H1 (cell line): ENCODE data around the gene CSNK1D. TPM values are rescaled to one million over a fixed set of nuclear protein-coding genes. Genes with fewer than 3 reads are reported as not detected.

ENCODE experiments used
- CTCF ChIA-PET: fragments of 300-600 bp; sonication (Branson Sonifier 250); formaldehyde crosslinking; loops from one replicate; lab custom pipeline; 2021; ENCODE audit not compliant: partially characterized antibody; lab: Charles Lee
- POLR2A ChIA-PET: fragments of 300-600 bp; sonication (Branson Sonifier 250); formaldehyde crosslinking; loops from one replicate; lab custom pipeline; 2021; ENCODE audit warnings: inconsistent platforms; ENCODE audit not compliant: partially characterized antibody; lab: Charles Lee
- DNase-seq, 2 experiments: peaks; one replicate each; pipeline versions ENCODE4 v3.0.0 to v3.0.0-alpha.2; 2010 to 2022; ENCODE audit warnings: low spot score in 2 of 2, low read depth in 1 of 2, mixed read lengths in 1 of 2
- FAIRE-seq: peaks from 2 replicates; lab custom pipeline; 2011; peaks lifted over from hg19 to GRCh38; lab: Jason Lieb, UNC
- H2AFZ ChIP-seq: 2 replicates; pipeline ENCODE4 v1.8.1; 2012; ENCODE audit warnings: low read length, inconsistent platforms
- H2AK5ac ChIP-seq: 2 replicates; pipeline ENCODE4 v1.6.1; 2013; ENCODE audit warnings: low read depth, low read length
- H2BK120ac ChIP-seq: replicated peaks from 2 replicates; pipeline ENCODE3; 2013; ENCODE audit warnings: low read depth, low read length, inconsistent platforms
- H2BK12ac ChIP-seq: 2 replicates; pipeline ENCODE4 v1.6.1; 2013; ENCODE audit warnings: low read depth, low read length
- H2BK15ac ChIP-seq: 2 replicates; pipeline ENCODE4 v1.6.1; 2013; ENCODE audit warnings: low read length
- H2BK20ac ChIP-seq: 2 replicates; pipeline ENCODE4 v1.6.1; 2013; ENCODE audit warnings: low read length
- H2BK5ac ChIP-seq: 2 replicates; pipeline ENCODE4 v1.6.1; 2013; ENCODE audit warnings: low read depth, low read length
- H3K14ac ChIP-seq: 2 replicates; pipeline ENCODE4 v1.6.1; 2013; ENCODE audit warnings: inconsistent platforms; ENCODE audit not compliant: insufficient read length
- H3K18ac ChIP-seq: 2 replicates; pipeline ENCODE4 v1.6.1; 2013; ENCODE audit warnings: low read length; ENCODE audit errors: extremely low read depth
- H3K23ac ChIP-seq: 2 replicates; pipeline ENCODE4 v1.6.1; 2013; ENCODE audit warnings: inconsistent platforms; ENCODE audit not compliant: insufficient read length
- H3K23me2 ChIP-seq: 2 replicates; pipeline ENCODE4 v1.6.1; 2013; ENCODE audit warnings: low read depth, low read length
- H3K27ac ChIP-seq: 2 replicates; pipeline ENCODE4 v1.6.1; 2011; ENCODE audit warnings: low read depth, low read length, inconsistent platforms
- H3K27me3 ChIP-seq, 4 experiments: replicated peaks in 1 of 4; 1 replicate in 1 of 4; 2 replicates in 3 of 4; pipeline versions ENCODE4 v1.6.1 to v1.8.1; 2011 to 2013; ENCODE audit warnings: low read length in 3 of 4, mild to moderate bottlenecking in 3 of 4, inconsistent platforms in 2 of 4, mixed read lengths in 2 of 4, moderate library complexity in 1 of 4; ENCODE audit not compliant: control insufficient read depth in 3 of 4, insufficient read depth in 3 of 4; ENCODE audit errors: extremely low read depth in 1 of 4
- H3K36me3 ChIP-seq, 4 experiments: 2 replicates each; pipeline versions ENCODE4 v1.6.1 to v1.8.1; 2011 to 2013; ENCODE audit warnings: mild to moderate bottlenecking in 4 of 4, low read length in 3 of 4, moderate library complexity in 2 of 4, control low read depth in 1 of 4, inconsistent platforms in 1 of 4; ENCODE audit not compliant: insufficient read depth in 4 of 4, control insufficient read depth in 2 of 4
- H3K4ac ChIP-seq: replicated peaks from 2 replicates; pipeline ENCODE3; 2013; ENCODE audit warnings: low read length, low read depth, mixed read lengths, inconsistent platforms; ENCODE audit not compliant: insufficient read length
- H3K4me1 ChIP-seq, 4 experiments: replicated peaks in 1 of 4; 1 replicate in 1 of 4; 2 replicates in 3 of 4; pipeline versions ENCODE4 v1.6.1 to v1.8.1; 2011 to 2013; ENCODE audit warnings: low read length in 3 of 4, inconsistent platforms in 2 of 4, mixed read lengths in 1 of 4; ENCODE audit not compliant: insufficient read depth in 4 of 4, control insufficient read depth in 3 of 4
- H3K4me2 ChIP-seq, 2 experiments: 2 replicates each; pipeline versions ENCODE4 v1.6.1 to v1.8.1; 2011 to 2013; ENCODE audit warnings: low read depth in 2 of 2, low read length in 2 of 2, control low read depth in 1 of 2, inconsistent platforms in 1 of 2, mild to moderate bottlenecking in 1 of 2; ENCODE audit not compliant: insufficient read depth in 1 of 2
- H3K4me3 ChIP-seq, 4 experiments: fragments of 200-600, 300-600 bp in 1 of 4; sonication (generic), shearing (Covaris generic), sonication (Bioruptor Twin) in 1 of 4; 2 replicates each; pipeline versions ENCODE4 v1.5.1 to v1.8.1; 2011 to 2016; ENCODE audit warnings: low read length in 4 of 4, low read depth in 3 of 4, control low read depth in 2 of 4, inconsistent platforms in 2 of 4, mild to moderate bottlenecking in 2 of 4, mixed read lengths in 1 of 4, moderate library complexity in 1 of 4; ENCODE audit not compliant: insufficient read depth in 2 of 4; ENCODE audit errors: extremely low read depth in 1 of 4
- H3K56ac ChIP-seq: replicated peaks from 2 replicates; pipeline ENCODE3; 2013; ENCODE audit warnings: low read depth, mild to moderate bottlenecking, mixed read lengths, low read length, inconsistent platforms; ENCODE audit not compliant: insufficient read length
- H3K79me1 ChIP-seq: 2 replicates; pipeline ENCODE4 v1.6.1; 2013; ENCODE audit warnings: low read depth, low read length, control low read depth
- H3K79me2 ChIP-seq, 2 experiments: 2 replicates each; pipeline versions ENCODE4 v1.6.1 to v1.8.1; 2012 to 2013; ENCODE audit warnings: low read length in 2 of 2, mild to moderate bottlenecking in 2 of 2, inconsistent platforms in 1 of 2; ENCODE audit not compliant: insufficient read depth in 2 of 2, control insufficient read depth in 1 of 2
- H3K9ac ChIP-seq, 4 experiments: replicated peaks in 1 of 4; 1 replicate in 1 of 4; 2 replicates in 3 of 4; pipeline versions ENCODE4 v1.6.1 to v1.8.1; 2011 to 2013; ENCODE audit warnings: low read depth in 3 of 4, low read length in 3 of 4, control low read depth in 2 of 4, mild to moderate bottlenecking in 2 of 4, moderate library complexity in 2 of 4, inconsistent platforms in 1 of 4; ENCODE audit errors: extremely low read depth in 1 of 4
- H3K9me3 ChIP-seq, 2 experiments: 2 replicates each; pipeline versions ENCODE4 v1.6.1 to v1.8.1; 2012 to 2013; ENCODE audit warnings: mild to moderate bottlenecking in 2 of 2, moderate library complexity in 2 of 2, control low read depth in 1 of 2, inconsistent platforms in 1 of 2, low read depth in 1 of 2, low read length in 1 of 2, mixed read lengths in 1 of 2; ENCODE audit not compliant: insufficient read depth in 2 of 2
- H4K20me1 ChIP-seq, 2 experiments: replicated peaks in 1 of 2; 2 replicates each; pipeline versions ENCODE3 to v1.8.1; 2011 to 2013; ENCODE audit warnings: inconsistent platforms in 2 of 2, low read length in 2 of 2, mild to moderate bottlenecking in 1 of 2; ENCODE audit not compliant: insufficient read depth in 2 of 2, control insufficient read depth in 1 of 2
- H4K5ac ChIP-seq: 2 replicates; pipeline ENCODE4 v1.6.1; 2013; ENCODE audit warnings: low read length, low read depth, mixed read lengths, inconsistent platforms; ENCODE audit not compliant: insufficient read length
- H4K8ac ChIP-seq: 2 replicates; pipeline ENCODE4 v1.8.0; 2013; ENCODE audit warnings: mild to moderate bottlenecking, moderate library complexity, low read length, inconsistent platforms; ENCODE audit not compliant: insufficient read depth; ENCODE audit errors: extremely low read depth
- H4K91ac ChIP-seq: replicated peaks from 2 replicates; pipeline ENCODE3; 2013; ENCODE audit warnings: low read length, mixed read lengths, inconsistent platforms; ENCODE audit not compliant: insufficient read length
- RXRA ChIP-seq: IDR thresholded peaks from 2 replicates; pipeline ENCODE4 v1.6.1; 2011; ENCODE audit warnings: low read depth, mild to moderate bottlenecking, low read length, moderate library complexity; ENCODE audit not compliant: insufficient read depth
- SIRT6 ChIP-seq: IDR thresholded peaks from one replicate; pipeline ENCODE4 v1.7.1; 2012; ENCODE audit warnings: low read length, inconsistent platforms
- YY1 ChIP-seq: IDR thresholded peaks from 2 replicates; pipeline ENCODE4 v1.6.1; 2011; ENCODE audit warnings: low read depth, mild to moderate bottlenecking, low read length
- WGBS, 2 experiments: shearing (Covaris generic) in 1 of 2; methylation state at CpG; one replicate each; pipeline versions ENCODE4 v1.1.6 to v1.1.7; 2013 to 2015; ENCODE audit warnings: low lambda C conversion rate in 2 of 2, mixed read lengths in 2 of 2, inconsistent platforms in 1 of 2, low coverage in 1 of 2, missing lambda C conversion rate in 1 of 2; ENCODE audit not compliant: insufficient replicate concordance in 2 of 2, insufficient coverage in 1 of 2, insufficient read length in 1 of 2; ENCODE audit errors: extremely low coverage in 1 of 2, missing lambda C conversion rate in 1 of 2; 5-methylcytosine and 5-hydroxymethylcytosine counted together
- polyA plus RNA-seq, 7 experiments: library from polyadenylated mRNA; depleted of rRNA in 3 of 7; stranded (reverse) in 5 of 7; unstranded in 2 of 7; fragments of >200 nt in 5 of 7; fragments of 200-250 nt in 2 of 7; gene quantifications; 1 replicate in 5 of 7; 2 replicates in 1 of 7; 4 replicates in 1 of 7; pipeline versions ENCODE4 v1.2.1 to v1.2.3, GENCODE V29; 2011 to 2013; ENCODE audit warnings: missing spikeins in 2 of 7, mixed read lengths in 2 of 7
- total RNA-seq: library from RNA; stranded (reverse); fragmentation: NEBNext Ultra II Directional; extraction: Animal tissue kit (Norgen Biotek cat#: 25700); gene quantifications from 2 replicates; pipeline ENCODE4 v1.2.1, GENCODE V29; 2021

Gene CSNK1D
- total and polyA plus RNA-seq, 2 of the 8 experiments (the other 6 are each of a cell fraction or from before 2014, with no cell fraction given), result 73.5 to 103 TPM

DNA sequence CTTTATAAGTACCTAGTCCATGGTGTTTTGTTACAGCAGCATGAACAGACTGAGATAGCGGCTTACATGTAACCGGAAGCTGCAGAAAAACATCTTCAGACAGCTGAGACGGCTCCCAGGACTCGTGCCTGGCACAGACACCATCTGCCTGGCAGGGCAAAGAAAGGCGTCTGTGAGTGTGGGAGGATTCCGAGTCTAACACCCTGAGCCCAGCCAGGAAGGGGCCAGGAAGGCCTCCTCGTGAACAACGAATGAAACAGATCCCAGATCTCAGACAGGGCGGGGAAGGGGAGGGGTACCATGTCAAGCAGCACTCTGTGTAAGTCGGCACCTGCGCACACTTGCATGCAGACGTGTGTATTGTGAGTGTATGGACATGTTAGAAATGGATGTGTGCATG lies 4.4 kb upstream of the CSNK1D start:
- no peak overlapping the region for H3K4me2 ChIP-seq
- ChIA-PET CTCF (no interaction called here), POLR2A (interaction anchor here (0.9 kb wide), 1 partner anchor 14 kb away, joined by 4 read pairs; no protein-coding TSS in a partner anchor)
- H2BK12ac ChIP-seq, result no peak overlapping the region
- H3K4me3 ChIP-seq, result no peak overlapping the region
- H3K14ac ChIP-seq, result no peak overlapping the region
- no peaks in the 10 kb centered on the region; the same call in 1 of the 2 replicates for H3K79me1 ChIP-seq
- H4K91ac ChIP-seq, result peak overlapping the region; percentile 23
- 93% methylated on average over 12 of the region's 12 CpGs; no CpG with 5 or more reads in 1 of the 2 experiments for WGBS, 2 experiments
- H3K4me1 ChIP-seq, result peaks cover 0 to 17% (median 7%) of the 10 kb centered on the region in 4 experiments; a peak in 6 of 7 replicates
- peaks cover 2% of the 10 kb centered on the region; the same call in 1 of the 2 replicates for H3K23me2 ChIP-seq
- no peaks in the 10 kb centered on the region; a peak in 1 of 8 replicates for H3K36me3 ChIP-seq
- H3K9ac ChIP-seq, result no peak overlapping the region
- no peak overlapping the region for H3K18ac ChIP-seq
- no peak overlapping the region for H2BK20ac ChIP-seq
- H3K27me3 ChIP-seq, result peaks cover 0 to 5% (median 5%) of the 10 kb centered on the region in 4 experiments; a peak in 3 of 7 replicates
- H2BK5ac ChIP-seq, result no peak overlapping the region
- peak overlapping the region; percentile 15; the same call in 1 of the 2 replicates for H4K8ac ChIP-seq
- FAIRE-seq, result no peak
- H4K20me1 ChIP-seq, result peaks cover 0 to 11% of the 10 kb centered on the region in 2 experiments
- no peak for TF ChIP-seq YY1
- TF ChIP-seq RXRA, result no peak
- no peak for TF ChIP-seq SIRT6
- no peaks in the 10 kb centered on the region for H3K79me2 ChIP-seq
- no peak for DNase-seq
- no peak overlapping the region for H3K27ac ChIP-seq
- no peak overlapping the region for H3K23ac ChIP-seq
- no peaks in the 10 kb centered on the region for H3K9me3 ChIP-seq
- H2AFZ ChIP-seq, result no peak overlapping the region
- no peak overlapping the region for H3K56ac ChIP-seq
- no peak overlapping the region for H2BK15ac ChIP-seq
- H3K4ac ChIP-seq, result no peak overlapping the region
- H2BK120ac ChIP-seq, result no peak overlapping the region
- no peak overlapping the region for H4K5ac ChIP-seq
- no peak overlapping the region; the same call in 1 of the 2 replicates for H2AK5ac ChIP-seq
